GM19452 (cell line): ENCODE measurements around the gene POLR2E.
A peak's percentile ranks its signal among the peaks of the same experiment; 100 is the strongest.

Source experiments
- ATAC-seq: cut with Tn5 transposase; IDR thresholded peaks from one replicate; pipeline ENCODE4 v1.9.1; 2021; ENCODE audit not compliant: unreplicated experiment

The POLR2E gene

GRCh38 chr19:1111641-1112267, 16.6 kb upstream of the POLR2E start:
- no peak for ATAC-seq

GRCh38 chr19:1110809-1111640, 15.8 kb upstream of the POLR2E start:
- ATAC-seq = no peak

GRCh38 chr19:1109697-1110671, 14.8 kb upstream of the POLR2E start:
- ATAC-seq = no peak

- no peak for ATAC-seq
Observed at GRCh38 chr19:1109032-1109551, 13.9 kb upstream of the POLR2E start.

GRCh38 chr19:1108291-1109031, 13.3 kb upstream of the POLR2E start:
- no peak for ATAC-seq

DNA sequence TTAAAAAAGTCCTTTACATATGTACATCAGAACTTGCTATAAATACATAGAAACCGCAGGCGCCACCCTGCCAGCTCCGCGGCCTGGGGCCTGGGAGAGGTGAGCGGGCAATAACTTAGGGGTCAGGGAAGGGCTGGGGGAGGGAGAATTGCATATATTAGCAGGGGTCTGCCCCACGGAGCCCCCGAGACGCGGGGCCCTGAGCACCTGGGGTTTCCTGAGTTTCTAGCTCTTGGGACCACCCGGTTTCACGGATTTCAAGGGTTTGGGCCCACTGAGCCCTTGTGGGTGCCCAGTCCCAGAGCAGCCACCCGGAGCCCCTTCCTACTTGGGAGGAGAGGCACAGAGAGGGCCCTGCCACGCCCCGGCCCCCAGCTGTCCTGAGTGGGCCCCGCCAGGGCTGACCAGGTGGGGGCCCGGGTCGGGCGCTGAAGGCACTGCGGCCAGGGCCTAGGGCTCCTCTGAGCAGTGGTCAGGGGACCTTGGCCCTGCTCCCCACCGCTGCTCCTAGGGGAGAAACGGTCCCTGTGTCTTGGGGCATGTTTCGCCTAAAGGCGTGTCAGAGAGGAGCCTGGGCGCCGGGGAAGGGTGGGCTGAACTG, 12.6 kb upstream of the POLR2E start:
- no peak for ATAC-seq

GRCh38 chr19:1106841-1107660, 11.9 kb upstream of the POLR2E start:
- ATAC-seq = no peak

DNA sequence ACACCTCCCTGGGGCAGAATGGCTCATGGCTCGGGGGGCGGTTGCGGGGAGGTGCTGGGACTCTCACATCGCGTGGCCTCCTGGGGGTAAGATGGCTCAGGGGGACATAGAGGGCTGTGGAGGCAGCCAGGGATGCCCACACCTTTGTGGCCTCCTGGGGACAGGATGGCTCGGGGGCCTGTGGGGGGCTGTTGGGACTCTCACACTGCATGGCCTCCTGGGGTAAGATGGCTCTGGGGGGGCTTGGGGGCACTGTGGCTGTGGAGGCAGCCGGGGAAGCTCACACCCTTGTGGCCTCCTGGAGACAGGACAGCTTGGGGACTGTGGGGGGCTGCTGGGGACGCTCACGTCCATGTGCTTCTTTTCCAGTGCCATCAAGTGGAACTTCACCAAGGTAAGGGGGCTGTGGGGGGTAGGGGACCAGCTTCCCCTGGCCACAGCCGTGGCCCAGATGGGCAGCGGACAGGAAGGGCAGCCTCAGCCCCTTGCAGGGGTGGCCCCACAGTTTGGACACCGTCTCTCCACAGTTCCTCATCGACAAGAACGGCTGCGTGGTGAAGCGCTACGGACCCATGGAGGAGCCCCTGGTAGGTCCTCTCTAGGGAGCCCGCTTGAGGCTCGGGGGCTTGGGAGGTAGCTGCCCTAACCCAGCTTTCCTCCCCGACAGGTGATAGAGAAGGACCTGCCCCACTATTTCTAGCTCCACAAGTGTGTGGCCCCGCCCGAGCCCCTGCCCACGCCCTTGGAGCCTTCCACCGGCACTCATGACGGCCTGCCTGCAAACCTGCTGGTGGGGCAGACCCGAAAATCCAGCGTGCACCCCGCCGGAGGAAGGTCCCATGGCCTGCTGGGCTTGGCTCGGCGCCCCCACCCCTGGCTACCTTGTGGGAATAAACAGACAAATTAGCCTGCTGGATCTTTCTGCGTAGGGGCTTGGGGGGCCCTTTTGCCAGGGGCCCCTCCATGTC, 11.0 kb upstream of the POLR2E start:
- ATAC-seq = no peak

GRCh38 chr19:1105008-1105872, 10.1 kb upstream of the POLR2E start:
- no peak for ATAC-seq

DNA sequence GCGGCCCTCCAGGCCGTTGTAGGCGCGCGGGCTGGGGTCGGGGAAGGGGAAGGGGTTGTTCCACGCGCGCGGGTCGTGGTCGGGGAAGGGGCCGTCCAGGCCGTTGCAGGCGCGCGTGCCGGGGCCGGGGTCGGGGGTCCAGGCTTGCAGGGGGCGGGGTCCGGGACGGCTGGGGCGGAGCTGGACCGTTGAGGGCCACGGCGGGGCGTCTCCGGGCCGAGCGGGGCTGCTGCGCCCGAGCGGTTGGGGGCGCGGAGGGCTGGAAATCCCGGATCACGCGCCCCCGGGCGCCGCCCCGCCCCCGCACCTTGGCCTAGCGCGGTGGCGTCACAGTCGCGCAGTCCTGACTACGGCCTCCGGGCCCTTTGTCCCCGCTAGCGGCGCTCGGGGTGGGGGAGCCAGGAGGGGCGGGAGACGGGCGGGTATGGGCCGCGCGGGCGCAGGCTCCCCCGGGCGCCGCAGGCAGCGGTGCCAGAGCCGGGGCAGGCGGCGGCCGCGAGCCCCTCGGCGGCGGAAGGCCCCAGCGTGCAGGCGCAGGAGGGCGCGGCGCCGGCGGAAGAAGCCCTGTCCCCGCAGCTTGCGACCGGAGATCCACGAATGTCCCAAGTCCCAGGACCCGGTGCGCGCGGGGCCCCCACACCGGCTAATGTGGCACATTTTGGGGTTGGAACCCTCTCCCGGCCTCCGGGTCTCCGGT, 9.3 kb upstream of the POLR2E start:
- ATAC-seq = peak; percentile 40

GRCh38 chr19:1103708-1104310, 8.6 kb upstream of the POLR2E start, which contains the start of gene GPX4:
GPX4 (plus strand) TSS chr19:1103994; CDS start chr19:1104044, 50 bp downstream.
- ATAC-seq = peak; percentile 73

DNA sequence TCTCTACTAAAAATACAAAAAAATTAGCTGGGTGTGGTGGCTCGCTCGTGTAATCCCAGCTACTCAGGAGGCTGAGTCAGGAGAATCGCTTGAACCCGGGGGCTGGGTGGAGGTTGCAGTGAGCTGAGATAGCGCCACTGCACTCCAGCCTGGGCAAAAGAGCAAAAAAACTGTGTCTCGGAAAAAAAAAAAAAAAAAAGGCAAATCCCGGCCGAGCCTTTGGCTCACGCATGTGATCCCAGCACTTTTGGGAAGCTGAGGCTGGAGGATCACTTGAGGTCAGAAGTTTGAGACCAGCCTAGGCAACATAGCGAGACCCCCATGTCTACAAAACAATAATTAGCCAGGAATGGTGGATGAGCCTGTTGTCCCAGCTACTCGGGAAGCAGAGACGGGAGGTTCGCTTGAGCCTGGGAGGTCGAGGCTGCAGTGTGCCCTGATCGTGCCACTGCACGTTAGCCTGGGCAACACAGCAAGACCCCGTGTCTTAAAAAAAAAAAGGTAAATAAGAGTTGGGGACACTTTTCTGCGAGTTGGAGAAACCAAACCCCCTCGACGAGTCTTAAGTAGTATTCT, 8.0 kb upstream of the POLR2E start:
- ATAC-seq = no peak

DNA sequence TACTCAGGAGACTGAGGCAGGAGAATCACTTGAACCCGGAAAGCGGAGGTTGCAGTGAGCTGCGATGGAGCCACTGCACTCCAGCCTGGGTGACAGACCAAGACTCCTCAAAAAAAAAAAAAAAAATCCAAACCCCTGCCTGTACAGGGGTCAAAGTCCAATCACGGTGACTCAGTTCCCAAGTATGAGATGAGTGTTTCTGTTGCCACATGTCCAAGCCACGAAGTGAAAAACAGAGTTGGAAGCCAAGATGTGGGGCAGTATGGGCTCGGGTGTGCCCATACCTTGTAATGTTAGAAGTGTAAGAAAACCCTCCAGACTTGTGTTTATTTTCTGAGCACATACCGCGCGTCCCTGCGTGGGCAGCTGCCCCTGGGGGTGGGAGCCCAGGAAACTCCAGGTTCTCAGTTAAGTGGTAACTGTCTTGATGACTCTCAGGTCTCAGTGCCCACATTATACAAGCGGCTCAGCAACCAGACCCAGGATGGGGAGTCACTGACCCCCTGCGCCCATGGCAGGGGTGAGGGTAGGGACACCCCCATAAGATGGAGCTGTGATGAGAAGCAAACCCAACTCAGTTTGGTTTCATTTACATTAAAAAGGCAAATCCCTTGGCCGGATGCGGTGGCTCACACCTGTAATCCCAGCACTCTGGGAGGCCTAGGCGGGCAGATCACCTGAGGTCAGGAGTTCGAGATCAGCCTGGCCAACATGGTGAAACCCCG, 7.4 kb upstream of the POLR2E start:
- no peak for ATAC-seq

- ATAC-seq = no peak
Observed at GRCh38 chr19:1101337-1101698, 6.1 kb upstream of the POLR2E start.
